ENCODE measurements around the gene MYLK4.

DNA sequence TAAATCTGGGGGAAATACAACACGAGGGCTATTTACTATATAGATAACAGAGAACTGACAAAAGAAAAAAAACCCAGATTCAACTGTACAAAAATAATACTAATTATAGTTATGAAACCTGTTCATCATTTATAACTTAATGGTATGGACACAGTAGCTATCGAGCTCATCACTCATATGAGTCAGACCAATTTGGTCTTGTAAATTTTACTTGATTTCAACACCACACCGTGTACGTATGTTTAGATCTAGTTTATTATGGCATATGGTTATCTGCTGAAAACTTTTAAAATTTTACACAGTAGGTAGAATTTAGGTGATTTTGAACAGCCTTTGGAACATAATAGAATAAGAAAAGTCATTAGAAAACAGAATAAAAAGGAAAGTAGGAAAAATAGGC lies 5.5 kb downstream of the MYLK4 start:
- no peak for TF ChIP-seq POLR2AphosphoS5 (IDR thresholded peaks at IDR 0.05; ENCODE audit: low read depth, low read length)
- TF ChIP-seq, protein P1, sequence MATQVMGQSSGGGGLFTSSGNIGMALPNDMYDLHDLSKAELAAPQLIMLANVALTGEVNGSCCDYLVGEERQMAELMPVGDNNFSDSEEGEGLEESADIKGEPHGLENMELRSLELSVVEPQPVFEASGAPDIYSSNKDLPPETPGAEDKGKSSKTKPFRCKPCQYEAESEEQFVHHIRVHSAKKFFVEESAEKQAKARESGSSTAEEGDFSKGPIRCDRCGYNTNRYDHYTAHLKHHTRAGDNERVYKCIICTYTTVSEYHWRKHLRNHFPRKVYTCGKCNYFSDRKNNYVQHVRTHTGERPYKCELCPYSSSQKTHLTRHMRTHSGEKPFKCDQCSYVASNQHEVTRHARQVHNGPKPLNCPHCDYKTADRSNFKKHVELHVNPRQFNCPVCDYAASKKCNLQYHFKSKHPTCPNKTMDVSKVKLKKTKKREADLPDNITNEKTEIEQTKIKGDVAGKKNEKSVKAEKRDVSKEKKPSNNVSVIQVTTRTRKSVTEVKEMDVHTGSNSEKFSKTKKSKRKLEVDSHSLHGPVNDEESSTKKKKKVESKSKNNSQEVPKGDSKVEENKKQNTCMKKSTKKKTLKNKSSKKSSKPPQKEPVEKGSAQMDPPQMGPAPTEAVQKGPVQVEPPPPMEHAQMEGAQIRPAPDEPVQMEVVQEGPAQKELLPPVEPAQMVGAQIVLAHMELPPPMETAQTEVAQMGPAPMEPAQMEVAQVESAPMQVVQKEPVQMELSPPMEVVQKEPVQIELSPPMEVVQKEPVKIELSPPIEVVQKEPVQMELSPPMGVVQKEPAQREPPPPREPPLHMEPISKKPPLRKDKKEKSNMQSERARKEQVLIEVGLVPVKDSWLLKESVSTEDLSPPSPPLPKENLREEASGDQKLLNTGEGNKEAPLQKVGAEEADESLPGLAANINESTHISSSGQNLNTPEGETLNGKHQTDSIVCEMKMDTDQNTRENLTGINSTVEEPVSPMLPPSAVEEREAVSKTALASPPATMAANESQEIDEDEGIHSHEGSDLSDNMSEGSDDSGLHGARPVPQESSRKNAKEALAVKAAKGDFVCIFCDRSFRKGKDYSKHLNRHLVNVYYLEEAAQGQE (IDR thresholded peaks at IDR 0.05; ENCODE audit: insufficient read depth in 1 of 2, low read depth in 2 of 2, low read length in 2 of 2): no peak
- TF ChIP-seq TAF1 (IDR thresholded peaks at IDR 0.05; ENCODE audit: borderline replicate concordance, insufficient read depth, low read length): no peak
- no peak for TF ChIP-seq SIN3A (IDR thresholded peaks at IDR 0.05; ENCODE audit: borderline replicate concordance, insufficient read depth, low read length)

All from PFSK-1 (cell line).